Suprapubic skin (tissue), 3 donors: ENCODE data around the gene VPS33B.

Experiments used
- POLR2A ChIP-seq, 2 donors: fragments of 450-650 bp; IDR thresholded peaks; one replicate each; pipeline ENCODE4 v1.6.1; 2017; ENCODE audit warnings: antibody characterized with exemption in 2 of 2, mild to moderate bottlenecking in 2 of 2, moderate library complexity in 2 of 2
- TF ChIP-seq, protein P1 (sequence below), 2 donors: fragments of 200-600 bp in 1 of 2; fragments of 450-650 bp in 1 of 2; sonication (generic) in 1 of 2; IDR thresholded peaks; one replicate each; pipeline ENCODE4 v1.5.1; 2016 to 2019; ENCODE audit warnings: antibody characterized with exemption in 2 of 2, mild to moderate bottlenecking in 1 of 2, moderate library complexity in 1 of 2

DNA sequence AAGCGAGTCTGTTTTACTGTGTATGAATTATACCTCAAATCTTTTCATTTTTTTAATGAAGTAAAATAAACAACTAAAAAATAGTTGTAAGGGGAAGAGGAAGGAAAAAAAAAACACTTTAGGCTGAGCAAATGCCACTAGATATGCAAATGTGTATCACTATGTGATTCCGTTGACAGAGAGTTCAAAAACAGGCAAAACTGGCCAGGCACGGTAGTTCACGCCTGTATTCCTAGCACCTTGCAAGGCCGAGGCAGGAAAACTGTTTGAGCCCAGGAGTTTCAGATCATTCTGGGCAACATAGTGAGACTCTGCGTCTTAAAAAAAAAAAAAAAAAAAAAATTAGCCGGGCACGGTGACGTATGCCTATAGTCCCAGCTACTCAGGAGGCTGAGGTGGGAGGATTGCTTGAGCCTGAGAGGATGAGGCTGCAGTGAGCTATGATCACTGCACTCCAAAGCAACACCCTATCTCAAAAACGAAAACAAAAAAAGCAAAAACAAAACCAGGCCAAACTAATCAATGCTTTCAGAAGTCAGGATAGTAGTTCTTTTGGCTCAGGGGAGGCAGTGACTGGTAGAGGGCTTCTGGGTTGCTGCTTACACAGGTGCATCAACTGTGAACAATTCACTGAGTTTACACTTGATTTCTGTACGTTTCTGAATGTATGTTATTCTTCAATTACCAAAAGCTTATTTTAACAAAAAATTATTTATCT lies 35.4 kb downstream of the VPS33B start:
- TF ChIP-seq, protein P1, sequence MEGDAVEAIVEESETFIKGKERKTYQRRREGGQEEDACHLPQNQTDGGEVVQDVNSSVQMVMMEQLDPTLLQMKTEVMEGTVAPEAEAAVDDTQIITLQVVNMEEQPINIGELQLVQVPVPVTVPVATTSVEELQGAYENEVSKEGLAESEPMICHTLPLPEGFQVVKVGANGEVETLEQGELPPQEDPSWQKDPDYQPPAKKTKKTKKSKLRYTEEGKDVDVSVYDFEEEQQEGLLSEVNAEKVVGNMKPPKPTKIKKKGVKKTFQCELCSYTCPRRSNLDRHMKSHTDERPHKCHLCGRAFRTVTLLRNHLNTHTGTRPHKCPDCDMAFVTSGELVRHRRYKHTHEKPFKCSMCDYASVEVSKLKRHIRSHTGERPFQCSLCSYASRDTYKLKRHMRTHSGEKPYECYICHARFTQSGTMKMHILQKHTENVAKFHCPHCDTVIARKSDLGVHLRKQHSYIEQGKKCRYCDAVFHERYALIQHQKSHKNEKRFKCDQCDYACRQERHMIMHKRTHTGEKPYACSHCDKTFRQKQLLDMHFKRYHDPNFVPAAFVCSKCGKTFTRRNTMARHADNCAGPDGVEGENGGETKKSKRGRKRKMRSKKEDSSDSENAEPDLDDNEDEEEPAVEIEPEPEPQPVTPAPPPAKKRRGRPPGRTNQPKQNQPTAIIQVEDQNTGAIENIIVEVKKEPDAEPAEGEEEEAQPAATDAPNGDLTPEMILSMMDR (IDR thresholded peaks at IDR 0.05) = no peak
- TF ChIP-seq POLR2A (IDR thresholded peaks at IDR 0.05) = no peak
